ENCODE results near the gene SERHL2.
A peak's percentile ranks its signal among the peaks of the same experiment; 100 is the strongest.
"Not testable (repeated sequence)": the region's sequence is repeated elsewhere in the genome, so short reads cannot be mapped to it uniquely, and the experiment has no call there.

The SERHL2 gene

GRCh38 chr22:42533638-42533977 lies 20.1 kb upstream of the SERHL2 start:
- Histone ChIP-seq H3K4me1 (peaks cover 16 to 60% (median 34%) of the 10 kb centered on the region in 10 experiments), H3K9me3 (replicated peaks in 1 of 11) (no peaks in the 10 kb centered on the region), H4K20me1 (no peaks in the 10 kb centered on the region), H3K36me3 (no peaks in the 10 kb centered on the region), H3K4me2 (peak overlapping the region; percentile 69 to 86 (median 77)), H3K9ac (peak overlapping the region in 5 of 11 experiments; percentile 2 to 45 (median 33); a peak in 3 of 22 replicates), H3K27me3 (peaks cover 0 to 16% (median 12%) of the 10 kb centered on the region in 11 experiments; a peak in 16 of 22 replicates), H3K27ac (peak overlapping the region in 4 of 11 experiments; percentile 34 to 60 (median 35); a peak in 4 of 22 replicates), H3K4me3 (peak overlapping the region in 8 of 10 experiments; percentile 22 to 67 (median 48); a peak in 9 of 20 replicates)
- no peak for TF ChIP-seq Cebpa-rat (IDR thresholded peaks at IDR 0.05)

- peaks cover 22 to 66% (median 42%) of the 10 kb centered on the region in 10 experiments for H3K4me1 ChIP-seq
These were observed 18.5 kb upstream of the SERHL2 start for GRCh38 chr22:42535082-42535731.

GRCh38 chr22:42536166-42536565 lies 17.6 kb upstream of the SERHL2 start:
- H3K4me1 ChIP-seq = peaks cover 22 to 67% (median 44%) of the 10 kb centered on the region in 10 experiments
- H3K9me3 ChIP-seq (replicated peaks in 1 of 11) = no peaks in the 10 kb centered on the region
- no peaks in the 10 kb centered on the region for H3K36me3 ChIP-seq
- H4K20me1 ChIP-seq = no peaks in the 10 kb centered on the region
- TF ChIP-seq Cebpa-rat (IDR thresholded peaks at IDR 0.05) = no peak
- no peak overlapping the region for H3K9ac ChIP-seq
- no peak overlapping the region for H3K27ac ChIP-seq
- peaks cover 0 to 16% (median 12%) of the 10 kb centered on the region in 11 experiments; a peak in 16 of 22 replicates for H3K27me3 ChIP-seq
- peak overlapping the region in 6 of 11 experiments; percentile 29 to 52 (median 38); a peak in 7 of 22 replicates for H3K4me2 ChIP-seq
- no peak overlapping the region for H3K4me3 ChIP-seq

More at GRCh38 chr22:42535082-42535731, 18.5 kb upstream of the SERHL2 start:
- H3K27ac ChIP-seq; H3K9ac ChIP-seq; H3K9me3 ChIP-seq (replicated peaks in 1 of 11); H3K4me3 ChIP-seq; H4K20me1 ChIP-seq; H3K36me3 ChIP-seq: not testable (repeated sequence)
- H3K4me2 ChIP-seq = peak overlapping the region in 6 of 11 experiments; percentile 22 to 86 (median 75); a peak in 11 of 22 replicates
- H3K27me3 ChIP-seq = peaks cover 0 to 16% (median 12%) of the 10 kb centered on the region in 11 experiments; a peak in 16 of 22 replicates

- H3K9ac ChIP-seq; H3K4me3 ChIP-seq; H4K20me1 ChIP-seq; H3K9me3 ChIP-seq (replicated peaks in 1 of 11); H3K36me3 ChIP-seq: not testable (repeated sequence)
- H3K4me1 ChIP-seq = peaks cover 22 to 68% (median 48%) of the 10 kb centered on the region in 10 experiments
- H3K27ac ChIP-seq = peak overlapping the region in 2 of 11 experiments; percentile 30 to 33; a peak in 3 of 22 replicates
- H3K27me3 ChIP-seq = peaks cover 0 to 16% (median 12%) of the 10 kb centered on the region in 11 experiments; a peak in 16 of 22 replicates
- H3K4me2 ChIP-seq = peak overlapping the region in 10 of 11 experiments; percentile 17 to 52 (median 38); a peak in 15 of 22 replicates
These were observed 17.1 kb upstream of the SERHL2 start for GRCh38 chr22:42536634-42537033.

GRCh38 chr22:42537199-42537831 lies 16.4 kb upstream of the SERHL2 start:
- Histone ChIP-seq H3K27ac (peak overlapping the region in 2 of 11 experiments; percentile 30 to 33; a peak in 3 of 22 replicates), H3K4me2 (peak overlapping the region in 9 of 11 experiments; percentile 10 to 52 (median 37); a peak in 11 of 22 replicates), H3K4me1 (peaks cover 22 to 61% (median 42%) of the 10 kb centered on the region in 10 experiments), H3K27me3 (peaks cover 0 to 16% (median 12%) of the 10 kb centered on the region in 11 experiments; a peak in 16 of 22 replicates)
- H3K9ac ChIP-seq; H4K20me1 ChIP-seq; H3K36me3 ChIP-seq; H3K9me3 ChIP-seq (replicated peaks in 1 of 11); H3K4me3 ChIP-seq: not testable (repeated sequence)

- H3K4me2 ChIP-seq = peak overlapping the region; percentile 26 to 58 (median 37); a peak in 16 of 22 replicates
- H3K27ac ChIP-seq = peak overlapping the region in 4 of 11 experiments; percentile 26 to 68 (median 50); a peak in 6 of 22 replicates
These were observed 14.5 kb upstream of the SERHL2 start for GRCh38 chr22:42539236-42539771.

GRCh38 chr22:42544686-42545085 lies 9.1 kb upstream of the SERHL2 start:
- no peak overlapping the region for H3K4me2 ChIP-seq
- TF ChIP-seq Cebpa-rat (IDR thresholded peaks at IDR 0.05) = no peak
- no peak overlapping the region for H3K9ac ChIP-seq
- no peaks in the 10 kb centered on the region for H3K36me3 ChIP-seq
- H4K20me1 ChIP-seq = no peaks in the 10 kb centered on the region
- H3K4me3 ChIP-seq = no peak overlapping the region
- peaks cover 0 to 7% (median 0%) of the 10 kb centered on the region in 10 experiments; a peak in 4 of 20 replicates for H3K4me1 ChIP-seq
- H3K27ac ChIP-seq = no peak overlapping the region
- H3K27me3 ChIP-seq = no peaks in the 10 kb centered on the region
- no peaks in the 10 kb centered on the region for H3K9me3 ChIP-seq (replicated peaks in 1 of 11)

More at GRCh38 chr22:42539236-42539771, 14.5 kb upstream of the SERHL2 start:
- H4K20me1 ChIP-seq; H3K4me3 ChIP-seq; H3K9me3 ChIP-seq (replicated peaks in 1 of 11); H3K9ac ChIP-seq; H3K36me3 ChIP-seq: not testable (repeated sequence)
- Histone ChIP-seq H3K27me3 (peaks cover 0 to 16% (median 12%) of the 10 kb centered on the region in 11 experiments; a peak in 16 of 22 replicates), H3K4me1 (peaks cover 12 to 41% (median 26%) of the 10 kb centered on the region in 10 experiments; a peak in 19 of 20 replicates)

GRCh38 chr22:42547562-42547961 lies 6.2 kb upstream of the SERHL2 start:
- Histone ChIP-seq H3K36me3 (no peaks in the 10 kb centered on the region), H3K4me3 (no peak overlapping the region), H3K9ac (no peak overlapping the region), H3K4me1 (peaks cover 0 to 25% (median 19%) of the 10 kb centered on the region in 10 experiments; a peak in 12 of 20 replicates), H3K27ac (no peak overlapping the region), H4K20me1 (no peaks in the 10 kb centered on the region), H3K4me2 (no peak overlapping the region), H3K9me3 (replicated peaks in 1 of 11) (no peaks in the 10 kb centered on the region; a peak in 1 of 22 replicates), H3K27me3 (no peaks in the 10 kb centered on the region)
- no peak for TF ChIP-seq Cebpa-rat (IDR thresholded peaks at IDR 0.05)

- H3K36me3 ChIP-seq, H3K27ac ChIP-seq: not testable (repeated sequence)
These were observed 5.6 kb upstream of the SERHL2 start for GRCh38 chr22:42548126-42548525.

More at GRCh38 chr22:42548126-42548525, 5.6 kb upstream of the SERHL2 start:
- H3K4me3 ChIP-seq; H3K4me2 ChIP-seq; H3K9ac ChIP-seq; H3K27me3 ChIP-seq; H4K20me1 ChIP-seq; H3K9me3 ChIP-seq (replicated peaks in 1 of 11): not testable (repeated sequence)
- H3K4me1 ChIP-seq = peaks cover 0 to 30% (median 24%) of the 10 kb centered on the region in 10 experiments; a peak in 16 of 20 replicates
